Measurements from ENCODE around the gene U2AF2. TPM values are rescaled to one million over a fixed set of nuclear protein-coding genes. Genes with fewer than 3 reads are reported as not detected.

The U2AF2 gene
- total RNA-seq, 4 donors from 2014 or later = 10.0 to 165 (median 58.1) TPM

DNA sequence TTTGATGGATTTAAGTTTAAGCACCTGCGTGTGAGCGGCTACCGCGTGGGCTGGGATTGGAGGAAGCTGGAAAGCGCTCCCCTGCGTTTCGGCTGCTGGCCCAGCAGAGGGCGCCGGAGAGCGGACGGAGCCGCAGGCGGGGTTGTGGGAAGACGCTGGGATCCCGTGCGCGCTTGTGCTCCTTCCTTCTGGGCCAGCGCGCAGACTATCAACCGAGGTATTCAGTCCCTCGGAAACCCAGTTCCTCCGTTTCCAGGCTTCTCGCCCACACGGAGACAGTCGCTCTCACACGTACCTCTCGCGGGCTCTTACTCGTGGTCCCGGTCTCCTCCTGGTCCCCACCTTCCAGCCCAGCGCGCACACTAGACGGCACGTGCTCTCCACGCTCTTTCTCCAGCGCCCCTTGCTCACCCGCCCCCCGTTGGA lies 49.0 kb downstream of the U2AF2 start:
- H3K9me3 ChIP-seq = no peaks in the 10 kb centered on the region
- no peak for TF ChIP-seq POLR2A (IDR thresholded peaks at IDR 0.05)
- TF ChIP-seq, protein P1, sequence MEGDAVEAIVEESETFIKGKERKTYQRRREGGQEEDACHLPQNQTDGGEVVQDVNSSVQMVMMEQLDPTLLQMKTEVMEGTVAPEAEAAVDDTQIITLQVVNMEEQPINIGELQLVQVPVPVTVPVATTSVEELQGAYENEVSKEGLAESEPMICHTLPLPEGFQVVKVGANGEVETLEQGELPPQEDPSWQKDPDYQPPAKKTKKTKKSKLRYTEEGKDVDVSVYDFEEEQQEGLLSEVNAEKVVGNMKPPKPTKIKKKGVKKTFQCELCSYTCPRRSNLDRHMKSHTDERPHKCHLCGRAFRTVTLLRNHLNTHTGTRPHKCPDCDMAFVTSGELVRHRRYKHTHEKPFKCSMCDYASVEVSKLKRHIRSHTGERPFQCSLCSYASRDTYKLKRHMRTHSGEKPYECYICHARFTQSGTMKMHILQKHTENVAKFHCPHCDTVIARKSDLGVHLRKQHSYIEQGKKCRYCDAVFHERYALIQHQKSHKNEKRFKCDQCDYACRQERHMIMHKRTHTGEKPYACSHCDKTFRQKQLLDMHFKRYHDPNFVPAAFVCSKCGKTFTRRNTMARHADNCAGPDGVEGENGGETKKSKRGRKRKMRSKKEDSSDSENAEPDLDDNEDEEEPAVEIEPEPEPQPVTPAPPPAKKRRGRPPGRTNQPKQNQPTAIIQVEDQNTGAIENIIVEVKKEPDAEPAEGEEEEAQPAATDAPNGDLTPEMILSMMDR (IDR thresholded peaks at IDR 0.05) = peak; percentile 56 to 65 (median 62)
- no peaks in the 10 kb centered on the region for H3K36me3 ChIP-seq
- no peaks in the 10 kb centered on the region for H3K4me1 ChIP-seq
- DNase-seq = no peak
- intact Hi-C loops (cut with DNase I; ENCODE audit: low total_unique reads) = no loop called here
- H3K4me3 ChIP-seq = no peak overlapping the region
- H3K27ac ChIP-seq = no peak overlapping the region
- no peaks in the 10 kb centered on the region for H3K27me3 ChIP-seq

DNA sequence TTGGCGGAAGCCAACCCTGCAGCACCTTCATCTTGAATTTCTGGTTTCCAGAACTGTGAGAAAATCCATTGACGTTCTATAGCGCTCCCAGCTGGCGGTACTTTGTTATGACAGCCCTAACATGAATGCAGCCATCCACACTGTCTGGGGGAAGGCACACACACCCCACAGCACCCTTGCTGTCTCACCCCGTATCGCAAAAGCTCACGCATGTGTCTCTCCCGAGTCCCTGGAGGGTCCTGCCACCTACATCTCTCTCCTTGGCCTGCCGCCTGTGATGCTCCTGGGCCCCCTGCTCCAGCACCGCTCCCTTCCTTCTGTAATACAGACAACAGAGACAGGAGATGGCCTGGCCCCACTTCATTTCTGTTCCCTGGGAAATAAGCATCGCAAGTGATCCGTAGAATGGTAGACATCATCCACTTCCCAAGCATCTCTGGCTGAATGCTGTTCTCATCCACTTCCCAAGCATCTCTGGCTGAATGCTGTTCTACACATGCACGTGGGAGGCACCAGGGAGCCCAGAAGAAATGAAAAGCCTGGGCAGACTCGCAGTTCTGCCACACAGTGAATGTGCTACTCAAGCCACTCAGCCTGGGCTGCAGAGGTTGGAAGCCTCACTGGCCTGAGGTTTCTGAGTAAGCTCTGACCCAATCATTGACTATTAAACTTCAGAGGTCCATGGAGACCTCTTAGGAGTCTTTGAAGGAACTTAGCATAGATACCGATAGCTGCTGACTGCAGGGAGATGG lies 49.8 kb downstream of the U2AF2 start:
- Histone ChIP-seq H3K27me3 (no peaks in the 10 kb centered on the region), H3K9me3 (no peaks in the 10 kb centered on the region), H3K27ac (no peak overlapping the region), H3K4me3 (no peak overlapping the region), H3K4me1 (no peaks in the 10 kb centered on the region), H3K36me3 (no peaks in the 10 kb centered on the region)
- intact Hi-C loops (cut with DNase I; ENCODE audit: low total_unique reads) = no loop called here
- no peak for TF ChIP-seq POLR2A (IDR thresholded peaks at IDR 0.05)
- TF ChIP-seq, protein P1 (IDR thresholded peaks at IDR 0.05) = no peak
- DNase-seq = no peak

- Histone ChIP-seq H3K4me1 (no peaks in the 10 kb centered on the region), H3K27me3 (no peaks in the 10 kb centered on the region), H3K36me3 (no peaks in the 10 kb centered on the region), H3K9me3 (no peaks in the 10 kb centered on the region), H3K4me3 (no peak overlapping the region), H3K27ac (no peak overlapping the region)
- TF ChIP-seq POLR2A (IDR thresholded peaks at IDR 0.05) = no peak
- TF ChIP-seq, protein P1 (IDR thresholded peaks at IDR 0.05) = no peak
- no peak for DNase-seq
- intact Hi-C loops (cut with DNase I; ENCODE audit: low total_unique reads) = no loop called here
Measured at GRCh38 chr19:55705972-55706371, 51.1 kb downstream of the U2AF2 start.

DNA sequence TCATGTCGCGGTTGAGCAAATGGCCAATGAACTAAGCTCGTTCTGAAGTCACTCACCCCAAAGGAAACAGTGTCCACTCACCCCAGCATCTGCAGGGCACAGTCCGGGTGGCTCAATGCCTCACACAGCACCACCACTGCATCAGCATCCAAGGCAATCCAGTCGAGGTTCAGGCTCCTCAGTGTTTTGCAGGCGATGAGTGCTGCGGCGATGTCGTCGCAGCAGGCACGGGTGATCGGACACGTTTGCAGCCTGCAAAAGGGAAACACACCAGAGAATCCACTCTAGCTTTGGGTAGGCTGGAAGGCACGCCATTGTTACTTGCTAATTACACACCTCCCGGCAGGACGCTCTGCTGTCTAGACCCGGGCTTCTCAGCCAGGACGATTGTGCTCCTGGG lies 56.9 kb downstream of the U2AF2 start:
- DNase-seq = no peak
- H3K36me3 ChIP-seq = no peaks in the 10 kb centered on the region
- TF ChIP-seq, protein P1 (IDR thresholded peaks at IDR 0.05) = no peak
- TF ChIP-seq POLR2A (IDR thresholded peaks at IDR 0.05) = no peak
- H3K9me3 ChIP-seq = no peaks in the 10 kb centered on the region
- H3K4me1 ChIP-seq = no peaks in the 10 kb centered on the region
- H3K27ac ChIP-seq = no peak overlapping the region
- no peak overlapping the region for H3K4me3 ChIP-seq
- H3K27me3 ChIP-seq = peaks cover 0 to 4% of the 10 kb centered on the region in 2 donors
- intact Hi-C loops (cut with DNase I; ENCODE audit: low total_unique reads) = no loop called here

DNA sequence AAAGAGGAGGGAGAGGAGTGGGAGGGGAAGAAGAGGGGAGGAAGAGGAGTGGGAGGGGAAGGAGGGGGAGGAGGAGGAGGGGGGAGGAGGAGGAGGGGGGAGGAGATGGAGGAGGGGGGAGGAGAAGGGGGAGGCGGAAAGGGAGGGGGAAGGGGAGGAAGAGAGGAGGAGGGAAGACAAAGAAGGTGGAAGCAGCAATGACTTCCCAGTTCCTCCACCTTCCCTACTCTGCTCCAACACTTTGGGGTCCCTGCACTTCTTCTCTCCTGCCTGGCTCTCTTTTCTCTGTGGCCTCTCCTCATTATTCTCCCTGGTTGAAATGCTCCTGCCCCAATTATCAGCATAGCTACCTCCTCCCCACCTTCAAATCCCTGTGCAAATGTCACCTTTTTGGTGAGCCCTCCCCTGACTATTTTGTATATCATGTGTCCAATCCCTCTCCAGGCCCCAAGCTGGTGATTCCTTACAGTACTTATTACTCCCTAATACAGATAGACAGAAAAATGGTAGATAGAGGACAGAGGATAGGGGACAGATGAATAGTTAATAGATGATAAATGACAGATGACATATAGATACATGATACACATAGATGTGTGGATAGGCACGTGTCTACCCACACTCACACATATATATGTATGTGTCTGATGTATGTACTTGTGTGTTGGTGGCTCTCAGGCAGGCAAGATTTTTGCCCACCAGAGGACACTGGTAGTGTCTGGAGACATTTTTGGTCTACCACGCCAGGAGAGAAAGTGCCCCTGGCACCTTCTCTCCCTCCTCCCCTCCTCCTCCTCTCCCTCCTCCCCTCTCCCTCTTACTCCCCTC lies 58.2 kb downstream of the U2AF2 start:
- Histone ChIP-seq H3K27me3 (peaks cover 0 to 13% of the 10 kb centered on the region in 2 donors), H3K4me1 (no peaks in the 10 kb centered on the region), H3K36me3 (no peaks in the 10 kb centered on the region), H3K4me3 (no peak overlapping the region), H3K9me3 (no peaks in the 10 kb centered on the region), H3K27ac (no peak overlapping the region)
- intact Hi-C loops (cut with DNase I; ENCODE audit: low total_unique reads) = no loop called here
- TF ChIP-seq POLR2A (IDR thresholded peaks at IDR 0.05) = no peak
- TF ChIP-seq, protein P1 (IDR thresholded peaks at IDR 0.05) = no peak
- DNase-seq = no peak

Measured in uterus (tissue), 4 donors.